HepG2 (cell line): ENCODE results near the gene SQOR. TPM values are rescaled to one million over a fixed set of nuclear protein-coding genes. Genes with fewer than 3 reads are reported as not detected.

ENCODE experiments used
- ATAC-seq: fragments of 200-7000 bp; cut with Tn5 transposase; 3 replicates; pipeline ENCODE4 v1.9.1; 2020; ENCODE audit warnings: mild to moderate bottlenecking, moderate library complexity
- BruUV-seq: library from RNA; stranded (reverse); fragments of 400-500 nt; replicated peaks from 2 replicates; lab custom pipeline; 2021; lab: Mats Ljungman, UMichigan
- CTCF ChIA-PET: fragments of 300-600 bp; formaldehyde crosslinking; extraction: SDS; loops from one replicate; lab custom pipeline; 2021; ENCODE audit warnings: low total read pairs, inconsistent platforms, low intra/inter-chr PET ratio; lab: Yijun Ruan, JAX
- POLR2A ChIA-PET: fragments of 350-600 bp; sonication (Branson Sonifier 250); formaldehyde crosslinking; loops from one replicate; lab custom pipeline; 2020; ENCODE audit warnings: antibody characterized with exemption, inconsistent platforms; lab: Yijun Ruan, JAX
- DNase-seq: peaks from one replicate; pipeline ENCODE4 v3.0.0-alpha.2; 2015; ENCODE audit warnings: low spot score
- FAIRE-seq: peaks from 3 replicates; lab custom pipeline; 2011; peaks lifted over from hg19 to GRCh38; lab: Jason Lieb, UNC
- H2AFZ ChIP-seq: one replicate; pipeline ENCODE4 v1.6.1; 2011; ENCODE audit warnings: low read length, inconsistent platforms
- H3K27ac ChIP-seq: fragments of 300-600 bp; 3 replicates; pipeline ENCODE4 v1.8.0; 2011; ENCODE audit warnings: mixed run types, mild to moderate bottlenecking, mixed read lengths, low read length, inconsistent platforms; ENCODE audit not compliant: insufficient read depth; ENCODE audit errors: extremely low read length
- H3K27me3 ChIP-seq, 2 experiments: fragments of 200-600 bp in 1 of 2; 2 replicates in 1 of 2; 3 replicates in 1 of 2; pipeline versions ENCODE4 v1.6.0 to v1.8.0; 2011; ENCODE audit warnings: low read length in 2 of 2, mild to moderate bottlenecking in 2 of 2, moderate library complexity in 2 of 2, inconsistent platforms in 1 of 2; ENCODE audit not compliant: insufficient read depth in 2 of 2, control insufficient read depth in 1 of 2
- H3K36me3 ChIP-seq, 2 experiments: fragments of 200-600 bp in 1 of 2; replicated peaks in 1 of 2; 2 replicates in 1 of 2; 3 replicates in 1 of 2; pipeline versions ENCODE4 v1.5.1 to v1.8.0; 2011; ENCODE audit warnings: low read length in 2 of 2, inconsistent platforms in 1 of 2; ENCODE audit not compliant: insufficient read depth in 2 of 2, control insufficient read depth in 1 of 2
- H3K4me1 ChIP-seq: 2 replicates; pipeline ENCODE4 v1.5.1; 2012; ENCODE audit warnings: low read length, inconsistent platforms; ENCODE audit not compliant: insufficient read depth
- H3K4me2 ChIP-seq: 2 replicates; pipeline ENCODE4 v1.6.0; 2011; ENCODE audit warnings: low read depth, low read length, inconsistent platforms
- H3K4me3 ChIP-seq, 3 experiments: fragments of 200-600 bp in 1 of 3; sonication (generic), shearing (Covaris generic) in 1 of 3; replicated peaks in 1 of 3; 2 replicates each; pipeline ENCODE4 v1.5.1; 2011 to 2016; ENCODE audit warnings: low read length in 3 of 3, inconsistent platforms in 2 of 3, low read depth in 2 of 3, mild to moderate bottlenecking in 2 of 3, control low read depth in 1 of 3, mixed read lengths in 1 of 3; ENCODE audit not compliant: insufficient read depth in 1 of 3
- H3K79me2 ChIP-seq: one replicate; pipeline ENCODE4 v1.6.1; 2011; ENCODE audit warnings: low read length, inconsistent platforms; ENCODE audit not compliant: insufficient read depth
- H3K9ac ChIP-seq: 2 replicates; pipeline ENCODE4 v1.6.0; 2011; ENCODE audit warnings: mild to moderate bottlenecking, low read depth, low read length, inconsistent platforms; ENCODE audit not compliant: insufficient read depth
- H3K9me3 ChIP-seq: 2 replicates; pipeline ENCODE4 v1.5.1; 2012; ENCODE audit warnings: mild to moderate bottlenecking, low read length
- H4K20me1 ChIP-seq: 2 replicates; pipeline ENCODE4 v1.6.0; 2011; ENCODE audit warnings: inconsistent platforms, mild to moderate bottlenecking, low read length, moderate library complexity; ENCODE audit not compliant: insufficient read depth
- BCL6 ChIP-seq: IDR thresholded peaks from 2 replicates; pipeline ENCODE4 v1.6.1; 2016; ENCODE audit warnings: missing genetic modification reagents, missing compliant biosample characterization
- CREB1 ChIP-seq, 2 experiments: fragments of 450-650 bp in 1 of 2; IDR thresholded peaks; 2 replicates each; pipeline ENCODE4 v1.6.1; 2016 to 2017; ENCODE audit warnings: control low read depth in 1 of 2, mild to moderate bottlenecking in 1 of 2, missing compliant biosample characterization in 1 of 2, missing genetic modification characterization in 1 of 2
- FOXA1 ChIP-seq, 2 experiments: fragments of 450-650 bp in 1 of 2; sonication (generic) in 1 of 2; formaldehyde crosslinking in 1 of 2; IDR thresholded peaks; 2 replicates each; pipeline versions ENCODE4 v1.4.0 to v1.6.1; 2016 to 2020; ENCODE audit warnings: missing genetic modification reagents in 1 of 2
- MAFF ChIP-seq: IDR thresholded peaks from 2 replicates; pipeline ENCODE4 v1.6.1; 2011; ENCODE audit warnings: low read depth, low read length, improper control_type of control experiment
- NR2F6 ChIP-seq, 2 experiments: IDR thresholded peaks; 2 replicates each; pipeline ENCODE4 v1.6.1; 2016; ENCODE audit warnings: antibody characterized with exemption in 1 of 2, mild to moderate bottlenecking in 1 of 2
- SPEN ChIP-seq: sonication (generic); formaldehyde crosslinking; IDR thresholded peaks from 2 replicates; pipeline ENCODE4 v1.5.1; 2020; ENCODE audit warnings: low read depth, mild to moderate bottlenecking, missing genetic modification reagents
- TBX3 ChIP-seq: fragments of 450-650 bp; IDR thresholded peaks from 2 replicates; pipeline ENCODE4 v1.6.1; 2017; ENCODE audit warnings: antibody characterized with exemption, mild to moderate bottlenecking, inconsistent platforms, borderline replicate concordance
- ZNF121 ChIP-seq: sonication (generic); formaldehyde crosslinking; IDR thresholded peaks from 2 replicates; pipeline ENCODE4 v1.5.0; 2020; ENCODE audit warnings: mild to moderate bottlenecking, missing genetic modification reagents
- WGBS: methylation state at CpG from one replicate; pipeline ENCODE4 v1.1.6; 2017; ENCODE audit warnings: low lambda C conversion rate; 5-methylcytosine and 5-hydroxymethylcytosine counted together
- in situ Hi-C: cut with HindIII; loops from 2 replicates; pipeline ENCODE4 v1.10.0; 2017; ENCODE audit warnings: low pct_unique_long_range_greater_than_20kb; ENCODE audit not compliant: extremely low pct_ligation_motif_present
- intact Hi-C: fragments of 100-400 bp; cut with micrococcal nuclease; formaldehyde crosslinking; loops from one replicate; pipeline ENCODE4 v1.10.0; 2022; ENCODE audit not compliant: unreplicated experiment
- polyA plus RNA-seq, 8 experiments: library from polyadenylated mRNA; depleted of rRNA in 3 of 8; stranded (reverse) in 7 of 8; unstranded in 1 of 8; fragments of >200 nt; fragmentation: Illumina TruSeq in 4 of 8; extraction: Trizol in 4 of 8; gene quantifications; 2 replicates each; pipeline versions ENCODE4 v1.2.1 to v1.2.3, GENCODE V29; 2011 to 2016; ENCODE audit warnings: low read depth in 4 of 8, missing spikeins in 1 of 8, mixed read lengths in 1 of 8; ENCODE audit not compliant: insufficient read depth in 1 of 8
- total RNA-seq, 5 experiments: library from RNA; depleted of rRNA; stranded (reverse); fragments of >200 nt; fragmentation: Illumina TruSeq; extraction: Trizol; gene quantifications; 2 replicates each; pipeline ENCODE4 v1.2.3, GENCODE V29; 2016; ENCODE audit warnings: low read depth in 1 of 5
- TF ChIP-seq, protein P1 (sequence below): sonication (generic); formaldehyde crosslinking; conservative IDR thresholded peaks from 2 replicates; pipeline ENCODE4 v1.4.0; 2020; ENCODE audit warnings: mild to moderate bottlenecking, missing genetic modification reagents, moderate library complexity
- TF ChIP-seq, protein P2 (sequence below): sonication (generic); formaldehyde crosslinking; IDR thresholded peaks from 2 replicates; pipeline ENCODE4 v1.4.0; 2020; ENCODE audit warnings: missing genetic modification reagents, borderline replicate concordance
- TF ChIP-seq, protein P3 (sequence below), 2 experiments: sonication (generic) in 1 of 2; formaldehyde crosslinking in 1 of 2; IDR thresholded peaks; 2 replicates each; pipeline versions ENCODE4 v1.5.1 to v1.6.1; 2011 to 2020; ENCODE audit warnings: borderline replicate concordance in 1 of 2, low read depth in 1 of 2, low read length in 1 of 2, mild to moderate bottlenecking in 1 of 2, missing genetic modification reagents in 1 of 2, moderate library complexity in 1 of 2

Gene SQOR
- total and polyA plus RNA-seq, 2 of the 13 experiments (the other 11 are each of a cell fraction or from before 2014, with no cell fraction given) = 19.3 to 19.4 TPM

DNA sequence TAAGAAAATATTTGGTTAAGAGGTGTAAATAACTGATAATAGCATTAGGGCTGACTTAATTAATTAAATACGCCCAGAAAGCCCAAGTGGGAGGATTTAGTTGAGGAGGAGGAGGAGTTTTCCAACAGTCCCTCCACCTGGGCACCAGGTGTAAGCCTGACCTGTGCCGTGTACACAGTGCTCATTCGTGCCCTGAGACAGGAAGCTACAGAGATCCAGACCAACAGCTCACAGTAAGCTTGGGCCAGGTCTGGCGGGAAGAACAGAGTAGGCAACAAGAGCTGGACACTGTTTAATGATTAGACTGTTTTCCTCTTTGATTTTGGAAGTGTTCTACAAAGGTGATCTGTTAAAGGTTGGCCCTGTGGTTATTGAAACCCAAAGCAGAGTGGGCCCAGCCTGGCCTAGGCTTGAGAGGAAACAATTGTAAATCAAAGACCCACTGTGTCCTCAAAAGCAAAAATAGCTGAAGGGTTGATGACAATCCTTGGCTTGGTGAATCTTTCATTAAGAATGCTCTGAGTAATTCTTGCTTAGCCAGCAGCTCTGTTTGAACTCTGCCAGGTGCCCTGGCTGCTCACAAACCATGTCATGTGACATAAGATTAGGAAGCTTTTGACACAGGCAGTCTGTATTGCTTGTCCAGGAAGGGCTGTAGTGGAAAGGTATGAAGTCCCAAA lies 13.8 kb downstream of the SQOR start:
- WGBS = 10% methylated on average over 4 of the region's 4 CpGs
- BruUV-seq = no TSS peak
- peak; percentile 56 for TF ChIP-seq MAFF
- 0 out of 2 replicates have a peak, but pooled peaks have one; percentile 11 for TF ChIP-seq ZNF121
- TF ChIP-seq, protein P1, sequence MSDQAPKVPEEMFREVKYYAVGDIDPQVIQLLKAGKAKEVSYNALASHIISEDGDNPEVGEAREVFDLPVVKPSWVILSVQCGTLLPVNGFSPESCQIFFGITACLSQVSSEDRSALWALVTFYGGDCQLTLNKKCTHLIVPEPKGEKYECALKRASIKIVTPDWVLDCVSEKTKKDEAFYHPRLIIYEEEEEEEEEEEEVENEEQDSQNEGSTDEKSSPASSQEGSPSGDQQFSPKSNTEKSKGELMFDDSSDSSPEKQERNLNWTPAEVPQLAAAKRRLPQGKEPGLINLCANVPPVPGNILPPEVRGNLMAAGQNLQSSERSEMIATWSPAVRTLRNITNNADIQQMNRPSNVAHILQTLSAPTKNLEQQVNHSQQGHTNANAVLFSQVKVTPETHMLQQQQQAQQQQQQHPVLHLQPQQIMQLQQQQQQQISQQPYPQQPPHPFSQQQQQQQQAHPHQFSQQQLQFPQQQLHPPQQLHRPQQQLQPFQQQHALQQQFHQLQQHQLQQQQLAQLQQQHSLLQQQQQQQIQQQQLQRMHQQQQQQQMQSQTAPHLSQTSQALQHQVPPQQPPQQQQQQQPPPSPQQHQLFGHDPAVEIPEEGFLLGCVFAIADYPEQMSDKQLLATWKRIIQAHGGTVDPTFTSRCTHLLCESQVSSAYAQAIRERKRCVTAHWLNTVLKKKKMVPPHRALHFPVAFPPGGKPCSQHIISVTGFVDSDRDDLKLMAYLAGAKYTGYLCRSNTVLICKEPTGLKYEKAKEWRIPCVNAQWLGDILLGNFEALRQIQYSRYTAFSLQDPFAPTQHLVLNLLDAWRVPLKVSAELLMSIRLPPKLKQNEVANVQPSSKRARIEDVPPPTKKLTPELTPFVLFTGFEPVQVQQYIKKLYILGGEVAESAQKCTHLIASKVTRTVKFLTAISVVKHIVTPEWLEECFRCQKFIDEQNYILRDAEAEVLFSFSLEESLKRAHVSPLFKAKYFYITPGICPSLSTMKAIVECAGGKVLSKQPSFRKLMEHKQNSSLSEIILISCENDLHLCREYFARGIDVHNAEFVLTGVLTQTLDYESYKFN (CRISPR knock-in tag) = peak; percentile 20; the same call in 1 of the 2 replicates
- 0 out of 2 replicates have a peak, but pooled peaks have one; percentile 6 for TF ChIP-seq NR2F6 (IDR thresholded peaks at IDR 0.05)
- no peak for TF ChIP-seq NR2F6 (CRISPR knock-in tag; IDR thresholded peaks at IDR 0.05)
- TF ChIP-seq, protein P2, sequence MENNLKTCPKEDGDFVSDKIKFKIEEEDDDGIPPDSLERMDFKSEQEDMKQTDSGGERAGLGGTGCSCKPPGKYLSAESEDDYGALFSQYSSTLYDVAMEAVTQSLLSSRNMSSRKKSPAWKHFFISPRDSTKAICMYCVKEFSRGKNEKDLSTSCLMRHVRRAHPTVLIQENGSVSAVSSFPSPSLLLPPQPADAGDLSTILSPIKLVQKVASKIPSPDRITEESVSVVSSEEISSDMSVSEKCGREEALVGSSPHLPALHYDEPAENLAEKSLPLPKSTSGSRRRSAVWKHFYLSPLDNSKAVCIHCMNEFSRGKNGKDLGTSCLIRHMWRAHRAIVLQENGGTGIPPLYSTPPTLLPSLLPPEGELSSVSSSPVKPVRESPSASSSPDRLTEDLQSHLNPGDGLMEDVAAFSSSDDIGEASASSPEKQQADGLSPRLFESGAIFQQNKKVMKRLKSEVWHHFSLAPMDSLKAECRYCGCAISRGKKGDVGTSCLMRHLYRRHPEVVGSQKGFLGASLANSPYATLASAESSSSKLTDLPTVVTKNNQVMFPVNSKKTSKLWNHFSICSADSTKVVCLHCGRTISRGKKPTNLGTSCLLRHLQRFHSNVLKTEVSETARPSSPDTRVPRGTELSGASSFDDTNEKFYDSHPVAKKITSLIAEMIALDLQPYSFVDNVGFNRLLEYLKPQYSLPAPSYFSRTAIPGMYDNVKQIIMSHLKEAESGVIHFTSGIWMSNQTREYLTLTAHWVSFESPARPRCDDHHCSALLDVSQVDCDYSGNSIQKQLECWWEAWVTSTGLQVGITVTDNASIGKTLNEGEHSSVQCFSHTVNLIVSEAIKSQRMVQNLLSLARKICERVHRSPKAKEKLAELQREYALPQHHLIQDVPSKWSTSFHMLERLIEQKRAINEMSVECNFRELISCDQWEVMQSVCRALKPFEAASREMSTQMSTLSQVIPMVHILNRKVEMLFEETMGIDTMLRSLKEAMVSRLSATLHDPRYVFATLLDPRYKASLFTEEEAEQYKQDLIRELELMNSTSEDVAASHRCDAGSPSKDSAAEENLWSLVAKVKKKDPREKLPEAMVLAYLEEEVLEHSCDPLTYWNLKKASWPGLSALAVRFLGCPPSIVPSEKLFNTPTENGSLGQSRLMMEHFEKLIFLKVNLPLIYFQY (CRISPR knock-in tag) = 0 out of 2 replicates have a peak, but pooled peaks have one; percentile 31
- TF ChIP-seq CREB1 (IDR thresholded peaks at IDR 0.05) = no peak
- peak; percentile 33 for TF ChIP-seq CREB1 (CRISPR knock-in tag; IDR thresholded peaks at IDR 0.05)
- no peak for TF ChIP-seq FOXA1 (IDR thresholded peaks at IDR 0.05)
- TF ChIP-seq FOXA1 (CRISPR knock-in tag; IDR thresholded peaks at IDR 0.05) = peak; percentile 18; the same call in 1 of the 2 replicates
- no peak for TF ChIP-seq TBX3
- TF ChIP-seq, protein P3, sequence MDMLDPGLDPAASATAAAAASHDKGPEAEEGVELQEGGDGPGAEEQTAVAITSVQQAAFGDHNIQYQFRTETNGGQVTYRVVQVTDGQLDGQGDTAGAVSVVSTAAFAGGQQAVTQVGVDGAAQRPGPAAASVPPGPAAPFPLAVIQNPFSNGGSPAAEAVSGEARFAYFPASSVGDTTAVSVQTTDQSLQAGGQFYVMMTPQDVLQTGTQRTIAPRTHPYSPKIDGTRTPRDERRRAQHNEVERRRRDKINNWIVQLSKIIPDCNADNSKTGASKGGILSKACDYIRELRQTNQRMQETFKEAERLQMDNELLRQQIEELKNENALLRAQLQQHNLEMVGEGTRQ (IDR thresholded peaks at IDR 0.05; ENCODE audit: low read depth, low read length) = 0 out of 2 replicates have a peak, but pooled peaks have one; percentile 7
- TF ChIP-seq, protein P3 (CRISPR knock-in tag; IDR thresholded peaks at IDR 0.05; ENCODE audit: borderline replicate concordance) = no peak; the same call in 1 of the 2 replicates
- peak; percentile 34; the same call in 1 of the 2 replicates for TF ChIP-seq BCL6
- 0 out of 2 replicates have a peak, but pooled peaks have one; percentile 25 for TF ChIP-seq SPEN

More for the DNA sequence above, 13.8 kb downstream of the SQOR start:
- Histone ChIP-seq H2AFZ (no peak overlapping the region), H4K20me1 (no peaks in the 10 kb centered on the region), H3K9me3 (no peaks in the 10 kb centered on the region), H3K9ac (peak overlapping the region; percentile 31; the same call in 1 of the 2 replicates), H3K27ac (peak overlapping the region; percentile 40), H3K36me3 (no peaks in the 10 kb centered on the region), H3K4me2 (peak overlapping the region; percentile 74), H3K79me2 (no peaks in the 10 kb centered on the region), H3K27me3 (no peaks in the 10 kb centered on the region; a peak in 1 of 5 replicates), H3K4me1 (peaks cover 35% of the 10 kb centered on the region), H3K4me3 (peak overlapping the region in 2 of 3 experiments; percentile 3 to 33; a peak in 2 of 6 replicates)
- peak; percentile 76 for DNase-seq
- peak; percentile 64 for FAIRE-seq
- intact Hi-C loops = loop anchor here (1.0 kb wide), 1 partner anchor 7 kb away; no protein-coding TSS in a partner anchor
- peak; percentile 92 for ATAC-seq
- CTCF ChIA-PET = no interaction called here
- in situ Hi-C loops = no loop called here
- POLR2A ChIA-PET = interaction anchor here (0.9 to 1.5 kb wide), 3 partner anchors 11 to 14 kb away, joined by 3 to 4 read pairs (median 3); no protein-coding TSS in a partner anchor
